Heart left ventricle (tissue), 16 donors: ENCODE data around the gene TEX55. TPM values are rescaled to one million over a fixed set of nuclear protein-coding genes. Genes with fewer than 3 reads are reported as not detected.

ENCODE experiments used
- ATAC-seq, 4 donors: fragments of 200-7000 bp; cut with Tn5 transposase; one replicate each; pipeline ENCODE4 v1.9.1; 2020 to 2022; ENCODE audit warnings: moderate library complexity in 4 of 4, mild to moderate bottlenecking in 3 of 4, moderate number of reproducible peaks in 1 of 4
- DNase-seq, 5 donors: peaks; one replicate each; pipeline ENCODE4 v3.0.0-alpha.2; 2020
- H3K27ac ChIP-seq, 12 donors: fragments of 200-600 bp; sonication (generic) in 4 of 12; one replicate each; pipeline versions ENCODE4 v1.5.0 to v1.8.0; 2016 to 2022; ENCODE audit warnings: mild to moderate bottlenecking in 2 of 12
- H3K27me3 ChIP-seq, 9 donors: fragments of 200-600 bp; sonication (generic) in 2 of 9; one replicate each; pipeline versions ENCODE4 v1.5.1 to v1.8.0; 2016 to 2022; ENCODE audit warnings: mild to moderate bottlenecking in 3 of 9
- H3K36me3 ChIP-seq, 9 donors: fragments of 200-600 bp; sonication (generic) in 2 of 9; one replicate each; pipeline versions ENCODE4 v1.5.0 to v1.8.0; 2018 to 2022; ENCODE audit warnings: mild to moderate bottlenecking in 2 of 9
- H3K4me1 ChIP-seq, 12 donors: fragments of 200-600 bp; sonication (generic) in 4 of 12; one replicate each; pipeline versions ENCODE4 v1.5.0 to v1.8.0; 2016 to 2022; ENCODE audit warnings: mild to moderate bottlenecking in 3 of 12
- H3K4me3 ChIP-seq, 12 donors: fragments of 200-600 bp; sonication (generic) in 4 of 12; one replicate each; pipeline versions ENCODE4 v1.5.0 to v1.8.0; 2017 to 2022; ENCODE audit warnings: mild to moderate bottlenecking in 9 of 12, moderate library complexity in 4 of 12
- H3K9me3 ChIP-seq, 12 donors: fragments of 200-600 bp; sonication (generic) in 4 of 12; one replicate each; pipeline versions ENCODE4 v1.5.0 to v1.8.0; 2016 to 2022; ENCODE audit warnings: mild to moderate bottlenecking in 1 of 12
- CTCF ChIP-seq, 12 donors: fragments of 200-600 bp; sonication (generic) in 4 of 12; IDR thresholded peaks; one replicate each; pipeline versions ENCODE4 v1.5.0 to v1.8.0; 2018 to 2022; ENCODE audit warnings: antibody characterized with exemption in 12 of 12, mild to moderate bottlenecking in 5 of 12
- POLR2A ChIP-seq, 2 donors: fragments of 450-650 bp; IDR thresholded peaks; one replicate each; pipeline ENCODE4 v1.6.1; 2017; ENCODE audit warnings: antibody characterized with exemption in 2 of 2, mild to moderate bottlenecking in 2 of 2, moderate library complexity in 2 of 2
- WGBS, 4 donors: extraction: QIAGEN DNeasy Blood & Tissue Kit in 2 of 4; methylation state at CpG; one replicate each; pipeline versions ENCODE4 v1.1.5 to v1.1.7; 2013 to 2018; 5-methylcytosine and 5-hydroxymethylcytosine counted together
- intact Hi-C, 10 donors: fragments of 100-400 bp; cut with DNase I; formaldehyde crosslinking; loops; one replicate each; pipeline versions ENCODE4 v1.11.1 to v1.14.2; 2022
- polyA plus RNA-seq, 2 donors: library from polyadenylated mRNA; stranded (reverse); fragments of 200-250 nt; gene quantifications; one replicate each; pipeline ENCODE4 v1.2.3, GENCODE V29; 2013
- total RNA-seq, 9 donors: library from RNA; depleted of rRNA in 2 of 9; stranded (reverse); fragments of >200 nt in 2 of 9; fragmentation: NEBNext Ultra II Directional in 3 of 9; extraction: Animal tissue kit (Norgen Biotek cat#: 25700) in 3 of 9; gene quantifications; one replicate each; pipeline versions ENCODE4 v1.1.0 to v1.2.4, GENCODE V29; 2016 to 2023
- donor health status: ischemic (EF 13 %, LVEDD 7.1; RV severe dilation, severe dysfunction).
- donor health status: healthy with polysubstance abuse.
- donor health status: DM: no; HTN: yes; CAD: no.
- donor health status: DM: no; HTN: no; CAD: no.
- donor health status: ischemic (EF 25% LVEDD 6.9; RV normal size, moderate dysfunction).
- donor health status: ischemic (EF 25% LVEDD 5.7; RV mildly dilated, moderate dysfunction).
- donor health status: healthy.
- donor health status: DM: yes; HTN: yes; CAD: no.
- donor health status: ischemic (EF 35%, LVEDD 5.7; RV mildly dilated, moderate dysfunction).
- donor health status: nonischemic (EF 11% LVEDD 7.7; RV severe dilation, severe dysfunction).
- donor health status: DM: yes; HTN: yes; CAD: no.
- donor health status: PGD.
- donor health status: ischemic (EF 29% LVEDD 5.4; RV normal size, mild dysfunction).
- donor health status: nonischemic (EF 23%, LVEDD 6.1; RV moderate dilation, normal function).

Gene TEX55
- total and polyA plus RNA-seq, 11 donors, result not detected

DNA sequence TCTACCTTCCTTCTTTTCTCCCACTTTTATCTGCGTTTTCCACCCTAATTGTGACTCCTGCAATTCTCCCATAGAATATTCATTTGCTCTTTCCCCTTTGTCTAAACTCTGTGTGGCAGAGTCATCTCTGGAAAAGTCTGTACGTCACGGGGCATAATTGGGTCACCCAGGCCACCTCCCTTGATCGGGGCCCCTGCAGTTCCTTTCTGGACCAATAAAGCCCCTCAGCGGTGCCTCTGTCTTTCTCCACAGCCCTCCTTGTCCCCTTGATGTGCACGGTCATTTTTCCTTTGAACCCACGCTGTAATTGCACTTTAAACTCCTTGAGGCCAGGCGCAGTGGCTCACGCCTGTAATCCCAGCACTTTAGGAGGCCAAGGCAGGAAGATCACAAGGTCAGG lies 38.1 kb downstream of the TEX55 start:
- DNase-seq (no peak), ATAC-seq (no peak)
- intact Hi-C loops, result no loop called here
- WGBS, 4 donors, result 82 to 89% (median 86%) methylated on average over 9 of the region's 9 CpGs
- Histone ChIP-seq H3K4me3 (no peak overlapping the region), H3K27ac (no peak overlapping the region), H3K27me3 (no peaks in the 10 kb centered on the region), H3K9me3 (no peaks in the 10 kb centered on the region), H3K4me1 (peaks cover 0 to 2% (median 0%) of the 10 kb centered on the region in 12 donors), H3K36me3 (no peaks in the 10 kb centered on the region)
- TF ChIP-seq CTCF (IDR thresholded peaks at IDR 0.05) (no peak), POLR2A (IDR thresholded peaks at IDR 0.05) (no peak)

DNA sequence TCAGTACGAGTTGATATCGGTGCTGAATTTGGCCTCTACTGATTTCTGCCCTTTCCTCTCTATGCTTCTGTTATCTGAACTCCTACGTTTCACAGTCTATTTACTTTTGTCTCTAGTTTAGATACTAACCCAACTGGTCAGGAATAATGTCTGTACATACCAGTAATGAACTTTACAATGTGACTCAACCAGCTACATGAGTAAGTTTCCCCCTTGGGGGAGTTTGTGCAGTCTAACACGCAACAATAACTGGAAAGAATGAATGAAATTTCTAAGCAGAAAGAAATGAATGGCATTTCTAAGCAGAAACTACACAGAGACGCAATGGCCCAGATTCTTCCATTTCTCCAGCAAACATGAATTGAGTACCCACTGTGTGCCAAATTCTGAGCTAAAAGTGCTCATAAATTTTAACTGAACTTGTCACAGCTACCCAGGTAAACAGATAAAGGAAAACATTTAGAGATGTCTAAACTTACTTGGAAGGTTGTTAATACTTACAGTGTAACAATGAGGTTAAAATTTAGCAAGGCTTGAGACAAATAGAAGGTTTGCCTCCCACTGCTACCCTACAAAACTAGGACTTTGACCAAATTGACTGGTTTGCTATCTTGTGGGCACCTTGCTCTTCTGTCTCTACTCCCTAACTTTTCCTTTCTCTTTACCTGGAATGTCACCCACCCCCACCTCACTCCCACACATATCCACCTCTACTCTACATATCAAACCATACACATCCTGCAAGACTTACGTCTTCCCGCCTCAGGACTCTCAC lies 39.0 kb downstream of the TEX55 start:
- no peak for ATAC-seq
- Histone ChIP-seq H3K4me1 (peaks cover 0 to 5% (median 0%) of the 10 kb centered on the region in 12 donors), H3K4me3 (no peak overlapping the region), H3K36me3 (no peaks in the 10 kb centered on the region), H3K27me3 (no peaks in the 10 kb centered on the region), H3K27ac (no peak overlapping the region), H3K9me3 (no peaks in the 10 kb centered on the region)
- whole genome bisulfite sequencing, 4 donors, result 76 to 82% (median 78%) methylated on average over 7 of the region's 7 CpGs
- intact Hi-C loops, result no loop called here
- no peak for TF ChIP-seq CTCF (IDR thresholded peaks at IDR 0.05)
- no peak for TF ChIP-seq POLR2A (IDR thresholded peaks at IDR 0.05)
- DNase-seq, result no peak

- DNase-seq, result no peak
- no peak overlapping the region for H3K4me3 ChIP-seq
- H3K36me3 ChIP-seq, result no peaks in the 10 kb centered on the region
- no peak for TF ChIP-seq POLR2A (IDR thresholded peaks at IDR 0.05)
- TF ChIP-seq CTCF (IDR thresholded peaks at IDR 0.05), result no peak
- H3K9me3 ChIP-seq, result no peaks in the 10 kb centered on the region
- H3K4me1 ChIP-seq, result peaks cover 0 to 5% (median 0%) of the 10 kb centered on the region in 12 donors
- intact Hi-C loops, result no loop called here
- no peak overlapping the region for H3K27ac ChIP-seq
- H3K27me3 ChIP-seq, result no peaks in the 10 kb centered on the region
- ATAC-seq, result no peak
These were observed 41.3 kb downstream of the TEX55 start for GRCh38 chr3:119187266-119187665.

- H3K27me3 ChIP-seq, result no peaks in the 10 kb centered on the region
- no peak overlapping the region for H3K27ac ChIP-seq
- H3K4me1 ChIP-seq, result peaks cover 0 to 5% (median 0%) of the 10 kb centered on the region in 12 donors
- H3K9me3 ChIP-seq, result no peaks in the 10 kb centered on the region
- ATAC-seq (no peak), DNase-seq (no peak)
- 82 to 88% (median 88%) methylated on average over 1 of the region's 1 CpG for WGBS, 4 donors
- H3K4me3 ChIP-seq, result no peak overlapping the region
- no peak for TF ChIP-seq CTCF (IDR thresholded peaks at IDR 0.05)
- TF ChIP-seq POLR2A (IDR thresholded peaks at IDR 0.05), result no peak
- H3K36me3 ChIP-seq, result no peaks in the 10 kb centered on the region
- intact Hi-C loops, result no loop called here
These were observed 45.8 kb downstream of the TEX55 start for GRCh38 chr3:119191800-119192199.
